Heart left ventricle (tissue), 16 donors: ENCODE data around the gene INPP1. TPM values are rescaled to one million over a fixed set of nuclear protein-coding genes. Genes with fewer than 3 reads are reported as not detected.
A peak's percentile ranks its signal among the peaks of the same experiment; 100 is the strongest.

Experiments used
- ATAC-seq, 4 donors: fragments of 200-7000 bp; cut with Tn5 transposase; one replicate each; pipeline ENCODE4 v1.9.1; 2020 to 2022; ENCODE audit warnings: moderate library complexity in 4 of 4, mild to moderate bottlenecking in 3 of 4, moderate number of reproducible peaks in 1 of 4
- DNase-seq, 5 donors: peaks; one replicate each; pipeline ENCODE4 v3.0.0-alpha.2; 2020
- H3K27ac ChIP-seq, 12 donors: fragments of 200-600 bp; sonication (generic) in 4 of 12; one replicate each; pipeline versions ENCODE4 v1.5.0 to v1.8.0; 2016 to 2022; ENCODE audit warnings: mild to moderate bottlenecking in 2 of 12
- H3K27me3 ChIP-seq, 9 donors: fragments of 200-600 bp; sonication (generic) in 2 of 9; one replicate each; pipeline versions ENCODE4 v1.5.1 to v1.8.0; 2016 to 2022; ENCODE audit warnings: mild to moderate bottlenecking in 3 of 9
- H3K36me3 ChIP-seq, 9 donors: fragments of 200-600 bp; sonication (generic) in 2 of 9; one replicate each; pipeline versions ENCODE4 v1.5.0 to v1.8.0; 2018 to 2022; ENCODE audit warnings: mild to moderate bottlenecking in 2 of 9
- H3K4me1 ChIP-seq, 12 donors: fragments of 200-600 bp; sonication (generic) in 4 of 12; one replicate each; pipeline versions ENCODE4 v1.5.0 to v1.8.0; 2016 to 2022; ENCODE audit warnings: mild to moderate bottlenecking in 3 of 12
- H3K4me3 ChIP-seq, 12 donors: fragments of 200-600 bp; sonication (generic) in 4 of 12; one replicate each; pipeline versions ENCODE4 v1.5.0 to v1.8.0; 2017 to 2022; ENCODE audit warnings: mild to moderate bottlenecking in 9 of 12, moderate library complexity in 4 of 12
- H3K9me3 ChIP-seq, 12 donors: fragments of 200-600 bp; sonication (generic) in 4 of 12; one replicate each; pipeline versions ENCODE4 v1.5.0 to v1.8.0; 2016 to 2022; ENCODE audit warnings: mild to moderate bottlenecking in 1 of 12
- CTCF ChIP-seq, 12 donors: fragments of 200-600 bp; sonication (generic) in 4 of 12; IDR thresholded peaks; one replicate each; pipeline versions ENCODE4 v1.5.0 to v1.8.0; 2018 to 2022; ENCODE audit warnings: antibody characterized with exemption in 12 of 12, mild to moderate bottlenecking in 5 of 12
- POLR2A ChIP-seq, 2 donors: fragments of 450-650 bp; IDR thresholded peaks; one replicate each; pipeline ENCODE4 v1.6.1; 2017; ENCODE audit warnings: antibody characterized with exemption in 2 of 2, mild to moderate bottlenecking in 2 of 2, moderate library complexity in 2 of 2
- WGBS, 4 donors: extraction: QIAGEN DNeasy Blood & Tissue Kit in 2 of 4; methylation state at CpG; one replicate each; pipeline versions ENCODE4 v1.1.5 to v1.1.7; 2013 to 2018; 5-methylcytosine and 5-hydroxymethylcytosine counted together
- intact Hi-C, 10 donors: fragments of 100-400 bp; cut with DNase I; formaldehyde crosslinking; loops; one replicate each; pipeline versions ENCODE4 v1.11.1 to v1.14.2; 2022
- polyA plus RNA-seq, 2 donors: library from polyadenylated mRNA; stranded (reverse); fragments of 200-250 nt; gene quantifications; one replicate each; pipeline ENCODE4 v1.2.3, GENCODE V29; 2013
- total RNA-seq, 9 donors: library from RNA; depleted of rRNA in 2 of 9; stranded (reverse); fragments of >200 nt in 2 of 9; fragmentation: NEBNext Ultra II Directional in 3 of 9; extraction: Animal tissue kit (Norgen Biotek cat#: 25700) in 3 of 9; gene quantifications; one replicate each; pipeline versions ENCODE4 v1.1.0 to v1.2.4, GENCODE V29; 2016 to 2023
- donor health status: ischemic (EF 13 %, LVEDD 7.1; RV severe dilation, severe dysfunction).
- donor health status: healthy with polysubstance abuse.
- donor health status: DM: no; HTN: yes; CAD: no.
- donor health status: DM: no; HTN: no; CAD: no.
- donor health status: ischemic (EF 25% LVEDD 6.9; RV normal size, moderate dysfunction).
- donor health status: ischemic (EF 25% LVEDD 5.7; RV mildly dilated, moderate dysfunction).
- donor health status: healthy.
- donor health status: DM: yes; HTN: yes; CAD: no.
- donor health status: ischemic (EF 35%, LVEDD 5.7; RV mildly dilated, moderate dysfunction).
- donor health status: nonischemic (EF 11% LVEDD 7.7; RV severe dilation, severe dysfunction).
- donor health status: DM: yes; HTN: yes; CAD: no.
- donor health status: PGD.
- donor health status: ischemic (EF 29% LVEDD 5.4; RV normal size, mild dysfunction).
- donor health status: nonischemic (EF 23%, LVEDD 6.1; RV moderate dilation, normal function).

The INPP1 gene
- total and polyA plus RNA-seq, 11 donors, result 7.8 to 26.2 (median 13.3) TPM

- no peaks in the 10 kb centered on the region for H3K27me3 ChIP-seq
- H3K36me3 ChIP-seq, result no peaks in the 10 kb centered on the region
- no peaks in the 10 kb centered on the region for H3K9me3 ChIP-seq
- TF ChIP-seq POLR2A (IDR thresholded peaks at IDR 0.05) (no peak), CTCF (IDR thresholded peaks at IDR 0.05) (no peak)
- intact Hi-C loops, result loop anchor here in 5 of 10 donors (5.0 to 10.0 kb wide), 2 partner anchors 44 to 47 kb away; no protein-coding TSS in a partner anchor
- H3K4me1 ChIP-seq, result no peaks in the 10 kb centered on the region
- no peak overlapping the region for H3K27ac ChIP-seq
- no peak for DNase-seq
- no peak overlapping the region for H3K4me3 ChIP-seq
- 70 to 84% (median 79%) methylated on average over 4 of the region's 4 CpGs for WGBS, 4 donors
- ATAC-seq, result no peak
Observed at GRCh38 chr2:190327867-190328572, 15.4 kb upstream of the INPP1 start.

GRCh38 chr2:190328573-190329147 is 14.7 kb upstream of the INPP1 start:
- H3K4me1 ChIP-seq, result no peaks in the 10 kb centered on the region
- TF ChIP-seq CTCF (IDR thresholded peaks at IDR 0.05) (peak in 8 of 12 donors; percentile 14 to 41 (median 28)), POLR2A (IDR thresholded peaks at IDR 0.05) (no peak)
- no peaks in the 10 kb centered on the region for H3K27me3 ChIP-seq
- no peaks in the 10 kb centered on the region for H3K36me3 ChIP-seq
- no peaks in the 10 kb centered on the region for H3K9me3 ChIP-seq
- ATAC-seq, result no peak
- no peak overlapping the region for H3K4me3 ChIP-seq
- intact Hi-C loops, result loop anchor here in 5 of 10 donors (5.0 to 10.0 kb wide), 2 partner anchors 44 to 46 kb away; no protein-coding TSS in a partner anchor
- no peak overlapping the region for H3K27ac ChIP-seq
- no peak for DNase-seq
- 91 to 95% (median 93%) methylated on average over 3 of the region's 3 CpGs for WGBS, 4 donors

- Histone ChIP-seq H3K27ac (peak overlapping the region in 4 of 12 donors; percentile 29 to 68 (median 52)), H3K36me3 (no peaks in the 10 kb centered on the region), H3K9me3 (no peaks in the 10 kb centered on the region), H3K4me3 (no peak overlapping the region), H3K27me3 (no peaks in the 10 kb centered on the region), H3K4me1 (peaks cover 0 to 11% (median 4%) of the 10 kb centered on the region in 12 donors)
- 71 to 74% (median 72%) methylated on average over 8 of the region's 8 CpGs for WGBS, 4 donors
- DNase-seq (no peak), ATAC-seq (no peak)
- intact Hi-C loops, result loop anchor here in 3 of 10 donors (5.0 to 10.0 kb wide), 3 partner anchors 171 to 471 kb away; no protein-coding TSS in a partner anchor
- TF ChIP-seq POLR2A (IDR thresholded peaks at IDR 0.05) (no peak), CTCF (IDR thresholded peaks at IDR 0.05) (no peak)
Observed at GRCh38 chr2:190333395-190333794, 10.0 kb upstream of the INPP1 start.

GRCh38 chr2:190333928-190334327 is 9.5 kb upstream of the INPP1 start:
- no peak for ATAC-seq
- intact Hi-C loops, result loop anchor here in 3 of 10 donors (5.0 to 10.0 kb wide), 3 partner anchors 171 to 471 kb away; no protein-coding TSS in a partner anchor
- DNase-seq, result no peak
- Histone ChIP-seq H3K36me3 (no peaks in the 10 kb centered on the region), H3K4me3 (no peak overlapping the region), H3K27ac (peak overlapping the region in 8 of 12 donors; percentile 27 to 68 (median 48)), H3K27me3 (no peaks in the 10 kb centered on the region), H3K9me3 (no peaks in the 10 kb centered on the region), H3K4me1 (peaks cover 0 to 11% (median 4%) of the 10 kb centered on the region in 12 donors)
- no peak for TF ChIP-seq CTCF (IDR thresholded peaks at IDR 0.05)
- no peak for TF ChIP-seq POLR2A (IDR thresholded peaks at IDR 0.05)
- WGBS, 4 donors, result 77 to 90% (median 85%) methylated on average over 2 of the region's 2 CpGs
